ENCODE measurements around the gene ZNF419. TPM values are rescaled to one million over a fixed set of nuclear protein-coding genes. Genes with fewer than 3 reads are reported as not detected.

Gene ZNF419
- total and polyA plus RNA-seq, 2 of the 4 experiments (the other 2 are of a cell fraction), result 6.4 to 20.3 TPM

GRCh38 chr19:57437931-57438330 lies 49.6 kb upstream of the ZNF419 start:
- Histone ChIP-seq H4K91ac (ENCODE audit: insufficient read depth, low read depth, low read length) (no peak overlapping the region), H2AK9ac (replicated peaks; ENCODE audit: low read depth, low read length, poor library complexity) (no peak overlapping the region), H2BK20ac (ENCODE audit: low read depth, low read length) (no peak overlapping the region), H4K5ac (ENCODE audit: low read depth, low read length) (no peak overlapping the region), H3K36me3 (ENCODE audit: control insufficient read depth, insufficient read depth, low read length) (peaks cover 9% of the 10 kb centered on the region), H3K14ac (replicated peaks; ENCODE audit: low read depth, low read length) (no peak overlapping the region), H3K4me3 (ENCODE audit: insufficient read depth, low read depth, low read length) (no peak overlapping the region), H3K4ac (ENCODE audit: low read depth, low read length) (no peak overlapping the region), H3K9ac (ENCODE audit: low read depth, low read length) (no peak overlapping the region), H3K23ac (ENCODE audit: low read depth, low read length) (no peak overlapping the region), H2AK5ac (ENCODE audit: low read depth, low read length) (no peak overlapping the region), H2BK120ac (ENCODE audit: low read depth, low read length) (no peak overlapping the region), H4K20me1 (ENCODE audit: insufficient read depth, low read length) (no peaks in the 10 kb centered on the region; the same call in 1 of the 2 replicates), H3K9me1 (ENCODE audit: insufficient read depth, low read length) (0 out of 2 replicates have a peak, but pooled peaks cover 7% of the 10 kb centered on the region), H3K79me1 (ENCODE audit: low read depth in 1 of 2, low read length in 2 of 2) (peaks cover 22 to 62% of the 10 kb centered on the region in 2 experiments), H3K56ac (ENCODE audit: extremely low read depth, insufficient read depth, low read length) (no peak overlapping the region), H2BK15ac (ENCODE audit: low read depth, low read length) (no peak overlapping the region), H3K4me2 (ENCODE audit: low read depth, low read length) (no peak overlapping the region), H3K9me3 (ENCODE audit: control insufficient read depth, insufficient read depth, low read length) (peaks cover 3% of the 10 kb centered on the region; the same call in 1 of the 2 replicates), H3K4me1 (ENCODE audit: control insufficient read depth, insufficient read depth, low read length) (peaks cover 2% of the 10 kb centered on the region; the same call in 1 of the 2 replicates), H4K8ac (ENCODE audit: low read depth in 2 of 2, low read length in 2 of 2) (0 out of 4 replicates have a peak overlapping the region, but pooled peaks of 1 of the 2 experiments have one; percentile 13), H3K18ac (ENCODE audit: low read depth, low read length) (no peak overlapping the region), H2BK5ac (ENCODE audit: low read depth, low read length, poor library complexity, severe bottlenecking) (no peak overlapping the region), H2AFZ (replicated peaks; ENCODE audit: low read length, poor library complexity) (no peak overlapping the region), H3K27ac (ENCODE audit: insufficient read depth, low read length) (no peak overlapping the region), H3K27me3 (ENCODE audit: control insufficient read depth, insufficient read depth, low read length) (no peaks in the 10 kb centered on the region)
- in situ Hi-C loops (cut with MboI; ENCODE audit: low sequenced_read_pairs) (no loop called here), dilution Hi-C loops (cut with HindIII; ENCODE audit: low sequenced_read_pairs, unreplicated experiment) (no loop called here), intact Hi-C loops (cut with micrococcal nuclease) (no loop called here)
- DNase-seq, result peak; percentile 18
- ChIA-PET CTCF (interaction anchor here (0.5 kb wide), 1 partner anchor 21 kb away, joined by 3 read pairs; no protein-coding TSS in a partner anchor), POLR2A (ENCODE audit: unreplicated experiment) (no interaction called here)
- 49% methylated on average over 2 of the region's 4 CpGs; no CpG with 5 or more reads in 1 of the 2 experiments for WGBS, 2 experiments (ENCODE audit: extremely low coverage in 2 of 2, insufficient read length in 1 of 2)
- ATAC-seq (ENCODE audit: low read depth), result no peak
- TF ChIP-seq POLR2A (IDR thresholded peaks at IDR 0.05; ENCODE audit: low read depth, low read length) (no peak), ELK1 (IDR thresholded peaks at IDR 0.05; ENCODE audit: borderline replicate concordance, low read depth, low read length) (no peak), RCOR1 (IDR thresholded peaks at IDR 0.05; ENCODE audit: insufficient replicate concordance, low read length) (no peak), MAZ (IDR thresholded peaks at IDR 0.05; ENCODE audit: borderline replicate concordance, low read depth, low read length) (no peak), RFX5 (IDR thresholded peaks at IDR 0.05; ENCODE audit: low read depth, low read length) (no peak), CHD1 (IDR thresholded peaks at IDR 0.05; ENCODE audit: low read depth, low read length) (no peak), SMC3 (IDR thresholded peaks at IDR 0.05; ENCODE audit: low read depth, low read length) (no peak), BHLHE40 (IDR thresholded peaks at IDR 0.05; ENCODE audit: low read depth, low read length) (no peak), RAD21 (IDR thresholded peaks at IDR 0.05; ENCODE audit: low read length) (no peak), FOS (IDR thresholded peaks at IDR 0.05; ENCODE audit: low read depth, low read length) (no peak), MAFK (IDR thresholded peaks at IDR 0.05; ENCODE audit: low read depth, low read length) (no peak), CTCF (conservative IDR thresholded peaks at IDR 0.05; ENCODE audit: low read depth, low read length) (no peak), MXI1 (IDR thresholded peaks at IDR 0.05; ENCODE audit: borderline replicate concordance, low read depth, low read length) (no peak), CEBPB (IDR thresholded peaks at IDR 0.05; ENCODE audit: low read depth, low read length) (no peak), NFE2L2 (IDR thresholded peaks at IDR 0.05; ENCODE audit: low read depth, low read length) (no peak), USF2 (IDR thresholded peaks at IDR 0.05; ENCODE audit: low read depth, low read length) (no peak)
- no TSS peak for BruUV-seq (replicated peaks)

Data from IMR-90 (cell line).